T follicular helper cell (primary cell): ENCODE results near the gene ZBTB16.
A peak's percentile ranks its signal among the peaks of the same experiment; 100 is the strongest.

Experiments
- DNase-seq: peaks from one replicate; pipeline ENCODE4 v3.0.0-alpha.2; 2020; ENCODE audit warnings: low read depth

ZBTB16 gene

DNA sequence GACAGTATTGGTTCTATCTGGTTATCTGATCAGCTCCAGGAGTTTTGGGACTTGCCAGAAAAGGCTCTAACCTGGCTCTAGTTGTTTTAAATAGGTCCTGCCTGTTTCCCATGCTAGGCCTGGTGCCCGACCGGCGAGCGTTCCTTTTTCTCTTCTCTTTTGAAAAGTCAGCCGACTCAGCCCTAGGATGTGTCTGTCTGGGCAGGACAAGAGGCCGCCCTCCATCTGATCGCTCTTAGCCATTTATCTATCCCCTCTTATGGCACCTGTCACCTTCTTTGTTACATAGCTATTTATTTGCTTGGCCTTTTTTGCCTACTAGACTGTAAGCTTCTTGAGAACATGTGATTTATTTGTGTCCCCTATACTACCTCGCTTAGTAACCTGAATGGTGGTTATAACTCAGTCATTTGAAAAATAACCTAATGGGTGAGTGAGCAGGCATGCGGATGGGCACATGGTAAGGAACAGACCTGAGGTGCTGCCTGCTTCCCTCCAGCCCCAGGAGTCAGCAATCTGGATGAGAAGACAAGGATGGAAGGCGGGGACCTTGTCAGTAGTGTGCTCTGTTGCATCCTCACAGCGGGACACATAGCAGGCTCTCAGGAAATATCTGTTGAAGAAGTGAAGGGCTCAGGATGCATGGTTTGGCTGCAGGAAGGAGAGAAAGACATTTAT lies 108.4 kb downstream of the ZBTB16 start:
- DNase-seq = no peak

- no peak for DNase-seq
These were observed 109.2 kb downstream of the ZBTB16 start for GRCh38 chr11:114168691-114169090.

- no peak for DNase-seq
These were observed 109.8 kb downstream of the ZBTB16 start for GRCh38 chr11:114169321-114169749.

DNA sequence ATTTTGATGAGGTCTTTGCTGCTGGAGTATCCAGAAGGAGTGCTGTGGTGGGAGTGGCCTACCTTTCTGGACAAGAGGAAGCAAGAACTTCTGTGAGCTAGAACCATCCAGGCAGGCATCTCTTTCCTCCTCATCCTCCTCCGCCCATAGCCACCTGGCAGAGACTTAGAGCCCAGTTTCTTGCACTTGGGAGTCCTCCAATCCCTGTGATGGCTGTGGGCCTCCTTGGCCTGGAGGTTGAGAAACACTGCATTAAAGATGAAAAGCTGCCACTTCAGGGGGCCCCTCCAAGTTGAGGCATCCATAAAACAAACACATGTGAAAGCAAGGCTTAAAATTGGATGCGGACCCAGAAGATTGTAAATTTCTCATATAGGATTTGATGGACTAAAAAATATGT lies 110.3 kb downstream of the ZBTB16 start:
- no peak for DNase-seq

GRCh38 chr11:114170226-114170625 lies 110.7 kb downstream of the ZBTB16 start:
- DNase-seq = no peak

DNA sequence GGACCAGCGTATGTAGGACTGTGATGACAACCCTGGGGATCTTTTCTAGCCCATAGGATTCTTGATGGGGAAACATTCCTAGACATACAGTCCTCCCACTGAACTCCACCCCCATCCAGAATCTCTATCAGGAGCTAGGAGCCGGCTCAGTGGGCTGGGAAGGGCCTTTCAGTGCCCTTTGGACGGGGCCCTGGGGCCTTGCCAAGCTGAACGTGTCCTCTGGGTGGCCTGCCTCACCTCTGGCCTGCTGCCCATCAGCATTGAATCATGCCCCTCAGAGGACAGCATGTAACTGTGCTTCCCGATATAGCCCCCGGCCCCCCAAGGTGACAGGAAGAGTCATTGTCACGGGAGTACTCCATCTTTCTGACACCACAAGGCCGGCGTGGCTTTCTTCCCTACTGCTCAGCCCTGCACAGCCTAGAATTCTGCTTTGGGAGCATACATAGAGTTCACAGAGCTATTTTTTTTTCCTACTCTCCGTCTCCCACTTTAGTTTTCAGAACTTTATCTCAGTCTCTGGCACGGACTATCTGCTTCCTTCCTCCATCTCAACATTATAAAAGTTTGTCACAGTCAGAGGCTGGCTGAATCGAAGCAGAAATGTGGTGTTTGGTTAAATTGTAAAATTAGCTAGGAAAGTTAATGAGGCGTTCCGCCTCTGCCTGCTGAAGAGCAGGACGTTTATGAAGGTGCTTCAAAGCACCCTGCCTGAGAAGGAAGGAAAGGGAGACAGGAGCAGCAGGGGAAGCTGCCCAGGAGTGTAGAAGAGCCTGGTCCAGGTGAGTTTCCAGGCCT lies 111.9 kb downstream of the ZBTB16 start:
- DNase-seq = no peak

DNA sequence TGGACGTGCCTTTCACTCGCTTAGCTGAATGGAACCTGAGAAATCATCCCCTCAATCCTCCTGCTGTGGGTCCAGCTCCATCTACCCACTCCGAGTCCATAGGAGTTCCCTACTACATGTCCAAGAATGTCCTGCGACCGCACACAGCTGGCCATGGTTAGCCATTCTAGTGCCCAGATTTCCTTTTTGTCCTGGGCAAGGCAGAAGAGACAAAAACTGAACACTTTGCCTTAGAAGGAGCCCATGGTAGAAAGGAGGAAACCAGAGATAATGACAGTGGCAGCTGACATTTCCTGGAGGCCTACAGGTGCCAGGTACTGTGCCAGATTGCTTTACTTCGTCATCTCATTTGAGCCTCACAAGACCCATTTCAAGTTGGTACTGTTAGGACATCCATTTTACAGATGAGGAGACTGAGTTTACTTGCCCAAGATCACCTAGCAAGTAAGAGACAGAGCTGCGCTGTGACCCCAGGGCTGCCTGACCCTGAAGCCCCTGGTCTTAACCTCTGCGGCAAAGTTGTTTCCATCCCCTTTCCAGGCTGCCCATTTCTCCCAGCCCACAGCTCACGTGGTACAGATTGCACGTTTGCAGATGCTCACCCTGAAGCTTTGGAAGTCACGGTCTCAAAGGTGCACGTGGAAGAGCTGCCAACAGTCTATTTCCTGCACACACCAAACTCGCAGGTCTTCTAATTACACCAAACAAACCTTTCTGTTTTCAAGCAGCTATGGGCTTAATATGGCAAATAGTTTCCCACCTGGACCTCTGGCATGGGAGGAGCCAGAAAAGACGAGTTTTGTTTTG lies 112.7 kb downstream of the ZBTB16 start:
- no peak for DNase-seq

GRCh38 chr11:114172871-114173444 lies 113.4 kb downstream of the ZBTB16 start:
- DNase-seq = no peak

- no peak for DNase-seq
These were observed 114.3 kb downstream of the ZBTB16 start for GRCh38 chr11:114173843-114174242.

DNA sequence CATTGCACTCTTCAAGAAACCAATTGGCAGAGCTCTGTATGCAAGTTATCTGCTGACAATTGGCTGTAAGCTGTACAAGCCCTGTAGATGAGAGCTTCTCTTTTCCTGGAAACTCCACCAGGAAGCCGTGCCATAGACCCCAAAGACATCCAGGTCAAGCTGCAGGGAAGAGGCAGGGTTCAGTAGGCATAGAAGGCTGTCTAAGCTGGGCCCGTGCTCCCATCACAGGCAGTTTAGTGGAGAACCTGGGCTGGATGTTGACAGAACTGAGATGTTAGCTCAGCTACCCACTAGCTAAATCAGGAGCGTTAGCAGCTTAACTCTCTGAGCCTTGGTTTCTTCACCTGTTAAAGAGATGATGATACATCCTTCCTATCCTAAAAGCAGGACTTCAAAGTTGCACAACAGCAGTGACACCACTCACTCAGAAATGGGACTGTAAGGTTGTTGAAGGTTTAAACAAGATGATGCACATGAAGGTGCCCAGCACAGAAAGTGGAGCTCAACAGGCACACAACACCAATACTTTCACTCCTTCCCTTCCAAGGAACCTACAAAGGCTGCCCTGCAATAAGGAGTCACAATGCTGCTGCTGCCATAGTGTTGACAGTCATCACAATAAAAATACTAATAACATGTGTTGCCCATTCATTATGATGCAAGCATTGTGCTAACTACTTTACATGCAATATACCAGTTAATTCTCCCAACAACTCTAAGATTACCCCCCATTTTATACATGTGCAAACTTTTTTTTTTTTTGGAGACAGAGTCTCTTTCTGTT lies 115.4 kb downstream of the ZBTB16 start:
- no peak for DNase-seq

- no peak for DNase-seq
These were observed 116.2 kb downstream of the ZBTB16 start for GRCh38 chr11:114175706-114176105.

- no peak for DNase-seq
These were observed 116.8 kb downstream of the ZBTB16 start for GRCh38 chr11:114176321-114176720.

DNA sequence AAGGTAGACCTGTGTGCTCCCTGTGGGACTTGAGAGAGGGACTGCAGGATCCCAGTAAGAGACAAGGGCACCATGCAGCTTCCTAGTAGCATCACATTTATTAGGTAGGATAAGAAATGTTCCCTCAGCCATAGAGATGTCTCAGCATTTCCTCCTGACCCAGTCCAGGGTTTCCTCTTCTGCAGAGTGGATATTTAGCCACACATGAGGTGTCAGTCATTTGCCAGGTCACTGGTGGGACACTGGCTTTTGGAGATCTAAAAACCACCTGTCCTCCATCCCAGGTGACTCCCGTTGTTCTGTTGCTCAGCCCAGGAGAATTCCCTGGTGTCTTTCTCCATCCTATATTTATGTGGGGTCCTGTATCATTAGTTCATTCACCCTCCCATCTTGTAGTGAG lies 119.1 kb downstream of the ZBTB16 start:
- DNase-seq = no peak

- no peak for DNase-seq
These were observed 119.9 kb downstream of the ZBTB16 start for GRCh38 chr11:114179234-114179941.

GRCh38 chr11:114180301-114181055 lies 121.0 kb downstream of the ZBTB16 start:
- DNase-seq = no peak

- no peak for DNase-seq
These were observed 121.7 kb downstream of the ZBTB16 start for GRCh38 chr11:114181195-114181594.

- no peak for DNase-seq
These were observed 122.2 kb downstream of the ZBTB16 start for GRCh38 chr11:114181752-114182151.

DNA sequence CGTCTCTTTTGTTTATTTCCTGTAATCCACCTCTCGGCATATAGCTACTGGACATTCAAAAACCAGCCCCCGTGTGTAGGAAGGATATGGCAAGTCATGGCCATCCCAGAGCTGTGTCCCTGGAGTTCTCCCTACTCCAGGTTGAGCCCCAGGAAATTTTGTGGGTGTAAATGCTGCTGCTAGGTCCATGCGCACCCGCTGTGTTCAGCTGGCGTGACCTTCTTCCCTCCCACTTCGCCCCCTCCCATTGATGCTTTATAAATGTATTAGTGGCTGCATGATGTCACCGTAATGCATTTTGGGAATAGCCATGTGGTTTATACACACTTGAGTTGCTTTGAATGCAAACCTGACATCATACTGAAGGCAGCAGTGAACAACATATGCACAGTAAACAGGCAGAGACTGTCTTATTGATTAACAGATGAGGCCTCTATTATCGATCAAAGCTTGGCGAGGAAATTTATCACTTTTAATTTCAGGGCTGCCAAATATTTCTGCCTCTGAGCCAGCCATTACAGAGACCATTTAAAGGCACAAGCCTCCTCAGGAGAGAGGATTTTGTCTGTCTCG lies 123.0 kb downstream of the ZBTB16 start:
- no peak for DNase-seq

DNA sequence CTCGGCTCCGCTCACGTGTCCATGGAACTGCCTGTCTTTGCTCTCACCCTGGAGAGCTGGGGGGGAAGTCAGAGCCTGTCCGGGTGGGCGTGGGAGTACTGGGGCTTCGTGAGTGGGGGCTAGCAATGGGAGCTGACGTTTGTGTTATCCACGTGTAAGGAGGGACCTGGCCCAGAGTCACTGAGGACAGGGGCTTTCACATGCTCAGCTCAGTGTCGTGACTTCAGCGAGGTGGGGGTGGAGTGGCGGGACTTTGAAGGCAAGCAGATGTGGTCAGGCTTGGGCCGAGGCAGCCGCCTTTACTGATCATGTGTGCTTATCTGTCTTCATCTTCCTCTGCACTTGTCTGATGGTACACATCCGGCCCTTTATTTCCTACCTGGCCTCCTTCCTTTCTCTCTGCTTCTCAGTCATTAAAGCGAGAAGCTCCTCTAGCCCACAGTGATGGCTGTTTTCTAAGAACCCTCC lies 123.6 kb downstream of the ZBTB16 start:
- peak; percentile 14 for DNase-seq

DNA sequence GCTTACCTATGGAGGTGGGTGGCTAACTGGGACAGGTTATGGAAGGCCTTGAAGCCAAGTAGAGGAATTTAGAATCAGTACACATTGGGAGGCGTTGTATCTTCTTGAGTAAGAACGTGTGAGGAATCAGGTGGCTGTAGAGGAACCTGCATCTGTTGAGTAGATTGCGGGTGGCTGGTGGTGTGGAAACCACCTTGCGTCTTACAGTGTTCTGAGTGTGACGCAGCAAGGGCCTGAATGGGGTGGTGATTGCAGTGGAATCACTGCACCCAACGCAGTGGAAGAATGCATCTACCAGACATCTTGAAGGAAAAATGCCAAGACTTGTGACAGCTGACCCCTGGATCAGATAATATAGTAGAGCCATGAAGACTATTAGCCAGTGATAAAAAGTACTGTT lies 125.9 kb downstream of the ZBTB16 start:
- DNase-seq = no peak
